GM18499 (cell line): ENCODE data around the gene NUP37.
"Not testable (repeated sequence)": the region's sequence is repeated elsewhere in the genome, so short reads cannot be mapped to it uniquely, and the experiment has no call there.

Experiments
- ATAC-seq: cut with Tn5 transposase; IDR thresholded peaks from one replicate; pipeline ENCODE4 v1.9.1; 2021; ENCODE audit warnings: moderate number of reproducible peaks; ENCODE audit not compliant: insufficient read depth, unreplicated experiment

Gene NUP37

GRCh38 chr12:102119674-102120563, at the start of gene NUP37, which contains the start of gene PARPBP:
Gene NUP37 (minus strand): TSS chr12:102120114. CDS start chr12:102118518, 1,596 bp downstream.
Gene PARPBP (plus strand): TSS chr12:102120183. CDS start chr12:102123889, 3,706 bp downstream.
- ATAC-seq = peak; percentile 90

GRCh38 chr12:102167821-102168604, 48.1 kb upstream of the NUP37 start:
- peak; percentile 70 for ATAC-seq

GRCh38 chr12:102163383-102163782, 43.5 kb upstream of the NUP37 start:
- ATAC-seq = no peak

- ATAC-seq = not testable (repeated sequence)
These were observed 35.3 kb upstream of the NUP37 start for GRCh38 chr12:102155206-102155605.

- ATAC-seq = not testable (repeated sequence)
These were observed 27.2 kb upstream of the NUP37 start for GRCh38 chr12:102147062-102147587.

- ATAC-seq = no peak
These were observed 24.3 kb upstream of the NUP37 start for GRCh38 chr12:102144221-102144620.

GRCh38 chr12:102142866-102143373, 23.0 kb upstream of the NUP37 start:
- ATAC-seq = not testable (repeated sequence)

GRCh38 chr12:102137619-102138018, 17.7 kb upstream of the NUP37 start:
- ATAC-seq = not testable (repeated sequence)

GRCh38 chr12:102131442-102131841, 11.5 kb upstream of the NUP37 start:
- not testable (repeated sequence) for ATAC-seq

- not testable (repeated sequence) for ATAC-seq
These were observed 10.8 kb upstream of the NUP37 start for GRCh38 chr12:102130720-102131119.

GRCh38 chr12:102121328-102121727, 1.4 kb upstream of the NUP37 start:
- not testable (repeated sequence) for ATAC-seq

- no peak for ATAC-seq
These were observed 972 bp upstream of the NUP37 start for GRCh38 chr12:102120886-102121285.

GRCh38 chr12:102120564-102120873, 605 bp upstream of the NUP37 start:
- ATAC-seq = no peak

- no peak for ATAC-seq
These were observed 1.0 kb downstream of the NUP37 start for GRCh38 chr12:102118874-102119273.

- ATAC-seq = no peak
These were observed 3.5 kb downstream of the NUP37 start for GRCh38 chr12:102116392-102116791.

GRCh38 chr12:102114212-102114611, 5.7 kb downstream of the NUP37 start:
- ATAC-seq = no peak

- ATAC-seq = no peak
These were observed 9.1 kb downstream of the NUP37 start for GRCh38 chr12:102110782-102111181.

- ATAC-seq = no peak
These were observed 11.9 kb downstream of the NUP37 start for GRCh38 chr12:102107970-102108369.

- no peak for ATAC-seq
These were observed 13.0 kb downstream of the NUP37 start for GRCh38 chr12:102106905-102107304.

- ATAC-seq = no peak
These were observed 23.1 kb downstream of the NUP37 start for GRCh38 chr12:102096855-102097254.
